K562 (cell line): ENCODE measurements around the gene CHCHD1. TPM values are rescaled to one million over a fixed set of nuclear protein-coding genes. Genes with fewer than 3 reads are reported as not detected.

Experiments used
- CHD1 ChIP-seq: fragments of 200-600 bp; sonication (generic); IDR thresholded peaks from one replicate; pipeline ENCODE4 v1.6.1; 2012; ENCODE audit warnings: mild to moderate bottlenecking, moderate library complexity, low read length, inconsistent platforms
- ESRRB ChIP-seq: fragments of 250-450 bp; sonication (Bioruptor Pico); IDR thresholded peaks from 2 replicates; pipeline ENCODE4 v1.5.0; 2020; ENCODE audit warnings: mild to moderate bottlenecking, moderate library complexity, borderline replicate concordance
- MAX ChIP-seq: sonication (generic); formaldehyde crosslinking; IDR thresholded peaks from 2 replicates; pipeline ENCODE4 v1.9.0; 2022; ENCODE audit warnings: mild to moderate bottlenecking, missing genetic modification reagents
- MAZ ChIP-seq, 2 experiments: fragments of 450-650 bp in 1 of 2; sonication (generic) in 1 of 2; formaldehyde crosslinking; IDR thresholded peaks in 1 of 2; conservative IDR thresholded peaks in 1 of 2; 2 replicates each; pipeline versions ENCODE4 v1.4.0 to v1.5.0; 2020; ENCODE audit warnings: mild to moderate bottlenecking in 1 of 2, missing genetic modification reagents in 1 of 2
- SETDB1 ChIP-seq: IDR thresholded peaks from one replicate; pipeline ENCODE4 v1.6.1; 2012; ENCODE audit warnings: low read length, control low read depth, inconsistent platforms
- ZNF165 ChIP-seq: fragments of 250-450 bp; sonication (Bioruptor Pico); IDR thresholded peaks from 2 replicates; pipeline ENCODE4 v1.4.0; 2020; ENCODE audit warnings: borderline replicate concordance
- ZNF175 ChIP-seq: fragments of 200-800 bp; sonication (Bioruptor generic); IDR thresholded peaks from 2 replicates; pipeline ENCODE4 v1.6.1; 2016; ENCODE audit warnings: low read depth, mild to moderate bottlenecking, missing genetic modification characterization, missing compliant biosample characterization
- ZNF23 ChIP-seq: fragments of 250-450 bp; sonication (Bioruptor Pico); IDR thresholded peaks from 2 replicates; pipeline ENCODE4 v1.4.0; 2020; ENCODE audit warnings: mild to moderate bottlenecking
- polyA plus RNA-seq, 8 experiments: library from polyadenylated mRNA; depleted of rRNA in 4 of 8; stranded (reverse) in 5 of 8; unstranded in 3 of 8; fragments of >200 nt; fragmentation: Nextera tagmentation in 2 of 8; fragmentation: Illumina TruSeq in 1 of 8; extraction: Ambion mirVana in 2 of 8; extraction: Trizol in 1 of 8; gene quantifications; 2 replicates each; pipeline versions ENCODE4 v1.2.1 to v1.2.3, GENCODE V29; 2011 to 2014; ENCODE audit warnings: inconsistent platforms in 1 of 8, missing spikeins in 1 of 8
- total RNA-seq, 7 experiments: library from RNA; depleted of rRNA in 6 of 7; stranded (reverse); fragments of >200 nt in 6 of 7; fragmentation: Illumina TruSeq in 2 of 7; extraction: Trizol in 2 of 7; gene quantifications; 2 replicates each; pipeline versions ENCODE4 v1.2.1 to v1.2.3, GENCODE V29; 2011 to 2021; ENCODE audit warnings: low replicate concordance in 1 of 7
- TF ChIP-seq, protein P1 (sequence below): fragments of 450-650 bp; IDR thresholded peaks from 2 replicates; pipeline ENCODE4 v1.6.1; 2017; ENCODE audit warnings: antibody characterized with exemption, mild to moderate bottlenecking
- TF ChIP-seq, protein P2 (sequence below): sonication (generic); formaldehyde crosslinking; IDR thresholded peaks from 2 replicates; pipeline ENCODE4 v1.9.0; 2022; ENCODE audit warnings: mild to moderate bottlenecking, missing genetic modification reagents
- TF ChIP-seq, protein P3 (sequence below): sonication (generic); formaldehyde crosslinking; IDR thresholded peaks from 2 replicates; pipeline ENCODE4 v1.8.0; 2022; ENCODE audit warnings: mild to moderate bottlenecking, missing genetic modification reagents
- TF ChIP-seq, protein P4 (sequence below): fragments of 450-650 bp; IDR thresholded peaks from 2 replicates; pipeline ENCODE4 v1.6.1; 2017; ENCODE audit warnings: antibody characterized with exemption

Gene CHCHD1
- total and polyA plus RNA-seq, 9 of the 15 experiments (the other 6 are each of a cell fraction or from before 2014, with no cell fraction given) = 52.9 to 126 (median 83.4) TPM

- TF ChIP-seq, protein P1, sequence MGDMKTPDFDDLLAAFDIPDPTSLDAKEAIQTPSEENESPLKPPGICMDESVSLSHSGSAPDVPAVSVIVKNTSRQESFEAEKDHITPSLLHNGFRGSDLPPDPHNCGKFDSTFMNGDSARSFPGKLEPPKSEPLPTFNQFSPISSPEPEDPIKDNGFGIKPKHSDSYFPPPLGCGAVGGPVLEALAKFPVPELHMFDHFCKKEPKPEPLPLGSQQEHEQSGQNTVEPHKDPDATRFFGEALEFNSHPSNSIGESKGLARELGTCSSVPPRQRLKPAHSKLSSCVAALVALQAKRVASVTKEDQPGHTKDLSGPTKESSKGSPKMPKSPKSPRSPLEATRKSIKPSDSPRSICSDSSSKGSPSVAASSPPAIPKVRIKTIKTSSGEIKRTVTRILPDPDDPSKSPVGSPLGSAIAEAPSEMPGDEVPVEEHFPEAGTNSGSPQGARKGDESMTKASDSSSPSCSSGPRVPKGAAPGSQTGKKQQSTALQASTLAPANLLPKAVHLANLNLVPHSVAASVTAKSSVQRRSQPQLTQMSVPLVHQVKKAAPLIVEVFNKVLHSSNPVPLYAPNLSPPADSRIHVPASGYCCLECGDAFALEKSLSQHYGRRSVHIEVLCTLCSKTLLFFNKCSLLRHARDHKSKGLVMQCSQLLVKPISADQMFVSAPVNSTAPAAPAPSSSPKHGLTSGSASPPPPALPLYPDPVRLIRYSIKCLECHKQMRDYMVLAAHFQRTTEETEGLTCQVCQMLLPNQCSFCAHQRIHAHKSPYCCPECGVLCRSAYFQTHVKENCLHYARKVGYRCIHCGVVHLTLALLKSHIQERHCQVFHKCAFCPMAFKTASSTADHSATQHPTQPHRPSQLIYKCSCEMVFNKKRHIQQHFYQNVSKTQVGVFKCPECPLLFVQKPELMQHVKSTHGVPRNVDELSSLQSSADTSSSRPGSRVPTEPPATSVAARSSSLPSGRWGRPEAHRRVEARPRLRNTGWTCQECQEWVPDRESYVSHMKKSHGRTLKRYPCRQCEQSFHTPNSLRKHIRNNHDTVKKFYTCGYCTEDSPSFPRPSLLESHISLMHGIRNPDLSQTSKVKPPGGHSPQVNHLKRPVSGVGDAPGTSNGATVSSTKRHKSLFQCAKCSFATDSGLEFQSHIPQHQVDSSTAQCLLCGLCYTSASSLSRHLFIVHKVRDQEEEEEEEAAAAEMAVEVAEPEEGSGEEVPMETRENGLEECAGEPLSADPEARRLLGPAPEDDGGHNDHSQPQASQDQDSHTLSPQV = no peak
- no peak for TF ChIP-seq ZNF165 (CRISPR knock-in tag)
- TF ChIP-seq ESRRB = no peak
- 0 out of 2 replicates have a peak, but pooled peaks have one; percentile 28 for TF ChIP-seq ZNF175 (CRISPR knock-in tag)
- no peak; a peak in 1 of 4 replicates for TF ChIP-seq MAZ (CRISPR knock-in tag; conservative IDR thresholded peaks at IDR 0.05 in 1 of 2, IDR thresholded peaks at IDR 0.05 in 1 of 2)
- no peak for TF ChIP-seq SETDB1
- TF ChIP-seq CHD1 = peak; percentile 77
- TF ChIP-seq, protein P2, sequence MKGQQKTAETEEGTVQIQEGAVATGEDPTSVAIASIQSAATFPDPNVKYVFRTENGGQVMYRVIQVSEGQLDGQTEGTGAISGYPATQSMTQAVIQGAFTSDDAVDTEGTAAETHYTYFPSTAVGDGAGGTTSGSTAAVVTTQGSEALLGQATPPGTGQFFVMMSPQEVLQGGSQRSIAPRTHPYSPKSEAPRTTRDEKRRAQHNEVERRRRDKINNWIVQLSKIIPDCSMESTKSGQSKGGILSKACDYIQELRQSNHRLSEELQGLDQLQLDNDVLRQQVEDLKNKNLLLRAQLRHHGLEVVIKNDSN (CRISPR knock-in tag) = 0 out of 2 replicates have a peak, but pooled peaks have one; percentile 5
- no peak for TF ChIP-seq ZNF23
- TF ChIP-seq, protein P3, sequence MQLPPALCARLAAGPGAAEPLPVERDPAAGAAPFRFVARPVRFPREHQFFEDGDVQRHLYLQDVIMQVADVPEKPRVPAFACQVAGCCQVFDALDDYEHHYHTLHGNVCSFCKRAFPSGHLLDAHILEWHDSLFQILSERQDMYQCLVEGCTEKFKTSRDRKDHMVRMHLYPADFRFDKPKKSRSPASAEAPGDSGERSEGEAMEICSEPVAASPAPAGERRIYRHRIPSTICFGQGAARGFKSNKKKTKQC (CRISPR knock-in tag) = no peak
- peak; percentile 49; the same call in 1 of the 2 replicates for TF ChIP-seq MAX
- TF ChIP-seq, protein P4, sequence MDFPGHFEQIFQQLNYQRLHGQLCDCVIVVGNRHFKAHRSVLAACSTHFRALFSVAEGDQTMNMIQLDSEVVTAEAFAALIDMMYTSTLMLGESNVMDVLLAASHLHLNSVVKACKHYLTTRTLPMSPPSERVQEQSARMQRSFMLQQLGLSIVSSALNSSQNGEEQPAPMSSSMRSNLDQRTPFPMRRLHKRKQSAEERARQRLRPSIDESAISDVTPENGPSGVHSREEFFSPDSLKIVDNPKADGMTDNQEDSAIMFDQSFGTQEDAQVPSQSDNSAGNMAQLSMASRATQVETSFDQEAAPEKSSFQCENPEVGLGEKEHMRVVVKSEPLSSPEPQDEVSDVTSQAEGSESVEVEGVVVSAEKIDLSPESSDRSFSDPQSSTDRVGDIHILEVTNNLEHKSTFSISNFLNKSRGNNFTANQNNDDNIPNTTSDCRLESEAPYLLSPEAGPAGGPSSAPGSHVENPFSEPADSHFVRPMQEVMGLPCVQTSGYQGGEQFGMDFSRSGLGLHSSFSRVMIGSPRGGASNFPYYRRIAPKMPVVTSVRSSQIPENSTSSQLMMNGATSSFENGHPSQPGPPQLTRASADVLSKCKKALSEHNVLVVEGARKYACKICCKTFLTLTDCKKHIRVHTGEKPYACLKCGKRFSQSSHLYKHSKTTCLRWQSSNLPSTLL = no peak
Measured at GRCh38 chr10:73785721-73786511, 4.1 kb downstream of the CHCHD1 start (continued).
